ENCODE data around the gene SRP72. TPM values are rescaled to one million over a fixed set of nuclear protein-coding genes. Genes with fewer than 3 reads are reported as not detected.

The SRP72 gene
- total and polyA plus RNA-seq, 2 donors (not counting 3 experiments of a cell fraction or from before 2014, with no cell fraction given): 65.7 to 132 TPM

DNA sequence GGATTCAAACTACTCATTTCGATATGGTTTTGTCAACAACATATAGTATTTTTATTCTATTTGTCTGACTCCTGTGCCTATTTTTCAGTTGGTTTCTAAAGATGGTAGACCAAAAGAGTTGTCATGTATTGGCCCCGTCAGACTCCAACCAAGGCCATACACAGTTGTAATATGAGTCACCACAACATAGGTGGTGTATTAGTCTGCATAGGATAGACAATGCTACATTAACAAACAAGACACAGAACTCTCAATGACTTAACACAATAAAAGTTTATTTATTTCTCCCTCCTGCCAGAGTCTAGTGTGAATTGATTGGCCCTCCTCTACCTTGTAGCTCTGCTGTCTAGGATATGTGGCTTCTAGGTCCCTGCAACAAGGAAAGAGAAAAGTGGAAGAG lies 84.1 kb downstream of the SRP72 start:
- CTCF ChIA-PET: no interaction called here
- dilution Hi-C loops (cut with MboI; ENCODE audit: extremely low pct_ligation_motif_present, low sequenced_read_pairs): no loop called here
- BruUV-seq (replicated peaks): no TSS peak

More for the DNA sequence above, 84.1 kb downstream of the SRP72 start:
- Histone ChIP-seq H3K9ac (replicated peaks; ENCODE audit: extremely low read depth, insufficient read depth, low read length) (no peak overlapping the region), H3K27ac (ENCODE audit: insufficient read depth, low read depth, low read length) (no peak overlapping the region), H3K9me3 (replicated peaks; ENCODE audit: control insufficient read depth, insufficient read depth, low read length) (no peaks in the 10 kb centered on the region), H3K4me1 (ENCODE audit: control insufficient read depth, extremely low read depth, insufficient read depth, low read length) (no peaks in the 10 kb centered on the region), H3K27me3 (ENCODE audit: control insufficient read depth in 2 of 2, insufficient read depth in 2 of 2, low read length in 2 of 2) (peaks cover 6 to 9% of the 10 kb centered on the region in 2 experiments), H3K9me1 (replicated peaks; ENCODE audit: control insufficient read depth, extremely low read depth, insufficient read depth, low read length) (no peaks in the 10 kb centered on the region), H3K79me2 (ENCODE audit: control insufficient read depth, insufficient read depth, low read length) (no peaks in the 10 kb centered on the region), H2AFZ (ENCODE audit: low read depth, low read length) (no peak overlapping the region), H3K36me3 (ENCODE audit: control insufficient read depth in 2 of 2, extremely low read depth in 1 of 2, insufficient read depth in 2 of 2, low read length in 2 of 2) (no peaks in the 10 kb centered on the region), H4K20me1 (replicated peaks; ENCODE audit: control insufficient read depth, extremely low read depth, insufficient read depth, low read length) (no peaks in the 10 kb centered on the region), H3K4me2 (ENCODE audit: insufficient read depth, low read length) (no peak overlapping the region), H3K4me3 (replicated peaks in 1 of 3; ENCODE audit: insufficient read depth in 1 of 3, low read depth in 1 of 3, low read length in 3 of 3) (no peak overlapping the region)
- POLR2A ChIA-PET: no interaction called here
- intact Hi-C loops (cut with micrococcal nuclease): no loop called here
- no peak for DNase-seq (ENCODE audit: low read depth, low spot score)
- TF ChIP-seq JUN (IDR thresholded peaks at IDR 0.05; ENCODE audit: borderline replicate concordance, insufficient read depth, insufficient read length, low read depth) (no peak), POLR2A (IDR thresholded peaks at IDR 0.05; ENCODE audit: low read depth, low read length) (no peak), POLR2AphosphoS5 (IDR thresholded peaks at IDR 0.05; ENCODE audit: insufficient read depth, low read depth, low read length) (no peak), GATA2 (IDR thresholded peaks at IDR 0.05; ENCODE audit: insufficient read depth, insufficient read length, low read depth, low read length) (no peak), FOS (IDR thresholded peaks at IDR 0.05; ENCODE audit: borderline replicate concordance, insufficient read depth, low read length) (no peak), MYC (IDR thresholded peaks at IDR 0.05; ENCODE audit: low read depth, low read length) (no peak)
- TF ChIP-seq, protein P1, sequence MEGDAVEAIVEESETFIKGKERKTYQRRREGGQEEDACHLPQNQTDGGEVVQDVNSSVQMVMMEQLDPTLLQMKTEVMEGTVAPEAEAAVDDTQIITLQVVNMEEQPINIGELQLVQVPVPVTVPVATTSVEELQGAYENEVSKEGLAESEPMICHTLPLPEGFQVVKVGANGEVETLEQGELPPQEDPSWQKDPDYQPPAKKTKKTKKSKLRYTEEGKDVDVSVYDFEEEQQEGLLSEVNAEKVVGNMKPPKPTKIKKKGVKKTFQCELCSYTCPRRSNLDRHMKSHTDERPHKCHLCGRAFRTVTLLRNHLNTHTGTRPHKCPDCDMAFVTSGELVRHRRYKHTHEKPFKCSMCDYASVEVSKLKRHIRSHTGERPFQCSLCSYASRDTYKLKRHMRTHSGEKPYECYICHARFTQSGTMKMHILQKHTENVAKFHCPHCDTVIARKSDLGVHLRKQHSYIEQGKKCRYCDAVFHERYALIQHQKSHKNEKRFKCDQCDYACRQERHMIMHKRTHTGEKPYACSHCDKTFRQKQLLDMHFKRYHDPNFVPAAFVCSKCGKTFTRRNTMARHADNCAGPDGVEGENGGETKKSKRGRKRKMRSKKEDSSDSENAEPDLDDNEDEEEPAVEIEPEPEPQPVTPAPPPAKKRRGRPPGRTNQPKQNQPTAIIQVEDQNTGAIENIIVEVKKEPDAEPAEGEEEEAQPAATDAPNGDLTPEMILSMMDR (IDR thresholded peaks at IDR 0.05; ENCODE audit: extremely low read depth in 1 of 2, insufficient read depth in 1 of 2, low read depth in 1 of 2, low read length in 2 of 2): no peak
- TF ChIP-seq, protein P2, sequence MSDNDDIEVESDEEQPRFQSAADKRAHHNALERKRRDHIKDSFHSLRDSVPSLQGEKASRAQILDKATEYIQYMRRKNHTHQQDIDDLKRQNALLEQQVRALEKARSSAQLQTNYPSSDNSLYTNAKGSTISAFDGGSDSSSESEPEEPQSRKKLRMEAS (IDR thresholded peaks at IDR 0.05; ENCODE audit: insufficient read depth, insufficient read length): no peak
- FAIRE-seq: no peak

All from endothelial cell of umbilical vein (primary cell).